Femur (tissue), 1 donor: ENCODE data around the gene PYROXD2.

Experiments used
- DNase-seq: peaks from one replicate; pipeline ENCODE4 v3.0.0-alpha.2; 2017

PYROXD2 gene

DNA sequence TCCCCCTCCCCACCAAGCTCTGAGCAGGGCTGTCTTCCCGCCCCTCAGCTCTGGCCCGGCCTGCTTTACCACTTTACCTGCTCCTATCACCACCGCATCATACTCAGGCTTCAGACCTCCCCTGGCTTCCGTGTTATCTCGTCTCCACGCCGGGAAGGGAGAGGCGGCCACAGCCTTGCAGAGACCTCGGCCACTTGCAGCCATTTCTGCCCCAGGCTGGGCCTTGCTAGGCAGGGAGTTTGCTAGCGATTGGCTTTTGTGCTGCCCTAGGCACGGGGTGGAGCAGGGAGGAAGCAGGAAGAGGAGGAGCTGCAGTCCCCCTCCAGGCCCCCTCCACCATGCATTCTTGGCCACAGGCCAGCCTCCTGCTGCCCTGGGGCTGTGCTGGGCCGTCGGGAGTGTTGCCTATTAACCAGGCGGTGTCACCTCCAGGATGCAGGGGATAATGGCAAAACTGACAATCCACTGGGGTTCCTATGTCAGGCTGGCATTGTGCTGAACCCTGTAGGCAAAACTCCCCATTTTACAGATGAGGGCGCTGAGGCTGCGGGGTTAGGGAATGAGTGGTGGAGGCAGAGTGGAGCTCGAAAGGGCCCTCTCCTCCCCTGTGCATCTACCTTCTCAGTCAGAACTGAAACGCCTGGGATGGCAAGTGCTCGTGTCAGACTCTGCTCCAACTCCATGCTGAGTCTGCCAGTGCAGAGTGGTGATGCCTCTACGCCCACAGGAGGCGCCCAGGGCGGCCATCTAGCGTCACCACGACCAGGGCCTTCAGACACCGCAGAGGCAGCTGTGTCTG lies at the start of gene PYROXD2:
PYROXD2 (minus strand) TSS at position 251 of the 799 bp plus-strand sequence; CDS start at position 204, 47 bp downstream.
- peak; percentile 91 for DNase-seq

- no peak for DNase-seq
Observed at GRCh38 chr10:98463976-98464754, 49.2 kb upstream of the PYROXD2 start.

GRCh38 chr10:98463016-98463415 lies 48.0 kb upstream of the PYROXD2 start:
- DNase-seq: no peak

GRCh38 chr10:98461500-98461842 lies 46.5 kb upstream of the PYROXD2 start:
- no peak for DNase-seq

- DNase-seq: no peak
Observed at GRCh38 chr10:98460837-98461499, 46.0 kb upstream of the PYROXD2 start.

- no peak for DNase-seq
Observed at GRCh38 chr10:98458809-98459784, 44.1 kb upstream of the PYROXD2 start.

DNA sequence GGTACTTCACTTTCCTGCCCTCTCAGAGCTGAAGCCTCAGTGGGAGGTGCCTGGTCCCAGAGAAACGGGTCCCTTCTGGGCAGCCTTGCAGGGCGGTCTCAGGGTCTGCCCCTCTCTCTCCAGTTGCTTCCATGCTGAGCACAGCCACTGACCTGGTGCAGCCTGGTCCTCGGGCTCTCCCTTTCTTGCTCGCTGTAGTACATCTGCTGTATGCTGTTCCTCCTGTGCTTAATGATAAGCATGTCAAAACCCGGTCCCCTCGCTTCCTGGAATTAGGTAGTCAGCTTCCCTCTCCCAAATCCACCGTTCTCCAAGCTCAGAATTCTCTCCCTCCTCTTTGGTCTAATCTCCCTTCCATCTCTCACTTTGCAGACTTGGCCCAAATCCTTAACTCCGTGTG lies 42.7 kb upstream of the PYROXD2 start:
- no peak for DNase-seq

DNA sequence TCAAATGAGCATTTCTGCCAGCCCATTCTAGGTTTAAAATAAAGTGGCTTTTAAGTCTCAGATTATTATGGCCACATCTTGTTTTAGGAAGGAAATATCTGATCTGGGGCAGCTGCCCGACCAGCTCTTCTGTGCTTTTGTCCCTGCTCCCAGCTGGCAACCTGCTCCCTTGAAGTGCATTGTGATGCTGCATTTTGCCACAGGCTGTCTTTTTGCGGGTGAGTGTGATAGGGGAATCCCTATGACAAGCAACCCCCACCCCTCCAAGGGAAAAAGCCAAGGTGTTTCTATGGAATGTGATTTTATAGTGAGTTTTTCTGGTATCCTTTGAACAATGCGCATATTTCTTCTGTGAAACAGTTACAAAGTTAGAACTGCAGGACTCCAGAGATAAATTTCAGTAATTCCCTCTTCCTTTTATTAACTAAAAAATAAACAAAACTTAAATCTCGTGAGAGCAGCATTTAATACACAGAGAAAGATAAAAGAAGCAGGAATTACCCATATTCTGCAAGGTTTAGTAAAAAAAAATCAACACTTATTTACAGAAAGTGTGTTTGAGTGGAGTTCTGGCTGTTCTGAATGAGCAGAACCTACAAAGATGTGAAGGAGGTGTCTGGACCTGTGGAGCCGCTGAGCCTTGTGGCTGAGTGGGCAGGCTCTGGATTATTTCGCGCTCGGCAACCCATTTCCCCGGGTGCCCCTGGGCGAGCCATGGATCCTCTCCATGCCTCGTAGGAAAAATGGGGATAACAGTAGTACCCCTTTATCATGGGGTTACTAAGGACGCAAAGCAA lies 41.9 kb upstream of the PYROXD2 start:
- DNase-seq: no peak

DNA sequence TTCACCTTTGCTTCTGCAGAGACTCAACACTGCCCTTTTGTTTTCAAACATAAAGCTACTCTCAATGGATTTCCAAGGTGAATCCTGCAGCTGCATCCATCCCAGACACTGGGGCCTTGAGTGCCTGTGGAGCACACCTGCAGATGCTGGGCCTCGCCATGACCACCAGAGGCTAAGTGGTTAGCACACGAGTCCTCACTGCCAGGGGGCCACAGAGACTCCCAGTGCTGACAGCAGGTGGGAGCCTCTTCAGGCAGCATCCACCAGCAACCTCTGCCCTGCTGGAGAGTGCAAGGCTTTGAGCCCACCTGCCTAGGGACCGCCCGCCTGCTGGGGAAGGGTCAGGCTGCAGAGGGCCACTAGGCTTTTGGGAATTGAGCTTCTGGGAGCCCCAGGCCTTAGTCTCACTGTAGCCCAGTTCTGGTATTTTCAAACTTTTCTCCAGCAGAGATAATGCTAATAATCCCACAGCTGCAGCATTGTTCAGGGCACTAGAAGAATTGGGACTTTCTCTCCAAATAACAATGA lies 41.1 kb upstream of the PYROXD2 start:
- DNase-seq: no peak

- no peak for DNase-seq
Observed at GRCh38 chr10:98453729-98454128, 38.7 kb upstream of the PYROXD2 start.

DNA sequence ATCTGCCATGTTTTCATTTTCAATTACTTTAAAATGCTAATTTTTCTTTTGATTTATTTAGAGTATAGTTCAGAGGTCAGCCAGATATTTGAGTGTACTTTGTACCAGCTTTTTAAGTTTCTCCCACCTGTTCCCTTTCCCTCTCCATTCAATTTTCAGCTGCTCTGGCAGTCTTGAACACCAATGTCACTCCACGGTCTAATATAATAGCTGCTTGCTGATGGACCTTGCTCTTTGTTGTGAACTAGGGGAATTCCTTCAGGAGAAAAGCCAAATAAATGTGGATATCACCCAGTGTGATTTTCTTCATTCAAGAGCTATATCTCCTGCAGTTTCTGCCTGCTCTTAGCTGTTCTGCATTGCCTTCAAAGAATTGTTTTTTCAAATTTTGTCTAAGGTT lies 35.6 kb upstream of the PYROXD2 start:
- no peak for DNase-seq

DNA sequence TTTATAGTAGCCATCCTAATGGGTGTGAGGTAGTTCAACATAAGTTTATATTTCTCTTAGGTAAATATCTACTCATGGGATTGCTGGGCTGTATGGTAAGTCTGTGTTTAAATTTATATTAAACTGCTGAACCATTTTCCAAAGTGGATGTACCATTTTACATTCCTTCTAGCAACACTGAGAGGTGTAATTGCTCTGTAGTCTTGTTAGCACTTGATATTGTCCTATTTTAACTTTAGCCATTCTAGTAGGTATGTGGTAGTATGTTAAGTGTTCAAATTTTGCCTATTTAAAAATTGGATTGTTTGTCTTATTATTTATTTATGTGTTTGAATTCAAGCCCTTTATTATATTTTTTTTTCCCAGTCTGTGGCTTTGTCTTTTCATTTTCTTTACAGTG lies 34.3 kb upstream of the PYROXD2 start:
- DNase-seq: no peak

DNA sequence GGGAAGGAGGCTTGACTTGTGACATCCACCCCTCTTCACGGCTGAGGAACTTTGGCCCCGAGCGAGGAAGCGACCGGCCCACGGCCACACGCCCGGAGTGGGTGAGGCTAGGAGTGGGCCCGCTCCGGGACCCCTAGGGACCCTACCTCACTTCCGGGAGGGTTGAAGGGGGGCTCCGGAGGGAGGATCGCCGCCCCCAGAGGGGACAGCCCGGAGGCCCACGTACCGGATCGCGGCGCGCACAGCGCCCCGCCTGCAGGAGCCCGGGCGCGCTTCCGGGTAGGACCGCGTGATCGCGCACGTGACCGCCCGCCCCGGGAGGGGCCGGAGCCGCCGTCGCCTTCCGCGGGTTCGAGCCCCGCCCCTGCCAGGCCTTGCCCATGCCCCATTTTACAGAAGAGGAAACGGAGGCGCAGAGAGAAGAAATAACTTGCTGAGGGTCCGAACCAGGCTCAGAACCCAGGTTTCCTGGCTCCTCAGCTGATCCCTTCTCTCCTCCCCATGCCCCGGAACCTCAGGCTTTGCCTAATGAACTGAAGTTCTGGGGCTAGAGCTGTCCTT lies 31.8 kb upstream of the PYROXD2 start, which contains the start of gene HPS1:
HPS1 (minus strand) TSS at position 275 of the 561 bp plus-strand sequence. CDS start 3,695 bp downstream, outside the sequence.
- peak; percentile 86 for DNase-seq

DNA sequence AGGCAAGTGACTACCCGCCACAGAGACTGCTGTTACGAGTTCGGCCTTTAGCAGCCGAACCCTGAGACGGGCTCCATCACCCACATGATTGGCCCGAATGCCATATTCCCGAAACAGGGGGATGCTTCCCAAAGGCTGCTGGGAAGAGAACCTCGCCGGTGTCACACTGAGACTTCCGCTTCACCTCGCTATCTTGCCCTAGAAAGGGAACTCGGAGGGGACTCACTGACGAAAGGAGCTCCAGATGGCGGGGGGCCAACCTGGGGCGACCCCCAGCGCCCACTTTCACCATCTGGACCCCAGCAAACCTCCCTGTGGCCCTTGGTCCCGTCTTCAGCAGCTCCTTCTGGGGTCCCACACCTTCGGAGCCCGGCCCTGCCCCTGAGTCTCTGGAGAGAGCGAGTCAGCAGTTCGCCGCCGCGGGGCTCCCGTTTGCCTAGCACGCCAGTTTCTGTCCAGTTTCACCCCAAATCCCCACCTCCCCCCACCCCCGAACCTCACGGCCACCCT lies 31.2 kb upstream of the PYROXD2 start:
- DNase-seq: no peak

- DNase-seq: no peak
Observed at GRCh38 chr10:98445200-98445812, 30.3 kb upstream of the PYROXD2 start.

DNA sequence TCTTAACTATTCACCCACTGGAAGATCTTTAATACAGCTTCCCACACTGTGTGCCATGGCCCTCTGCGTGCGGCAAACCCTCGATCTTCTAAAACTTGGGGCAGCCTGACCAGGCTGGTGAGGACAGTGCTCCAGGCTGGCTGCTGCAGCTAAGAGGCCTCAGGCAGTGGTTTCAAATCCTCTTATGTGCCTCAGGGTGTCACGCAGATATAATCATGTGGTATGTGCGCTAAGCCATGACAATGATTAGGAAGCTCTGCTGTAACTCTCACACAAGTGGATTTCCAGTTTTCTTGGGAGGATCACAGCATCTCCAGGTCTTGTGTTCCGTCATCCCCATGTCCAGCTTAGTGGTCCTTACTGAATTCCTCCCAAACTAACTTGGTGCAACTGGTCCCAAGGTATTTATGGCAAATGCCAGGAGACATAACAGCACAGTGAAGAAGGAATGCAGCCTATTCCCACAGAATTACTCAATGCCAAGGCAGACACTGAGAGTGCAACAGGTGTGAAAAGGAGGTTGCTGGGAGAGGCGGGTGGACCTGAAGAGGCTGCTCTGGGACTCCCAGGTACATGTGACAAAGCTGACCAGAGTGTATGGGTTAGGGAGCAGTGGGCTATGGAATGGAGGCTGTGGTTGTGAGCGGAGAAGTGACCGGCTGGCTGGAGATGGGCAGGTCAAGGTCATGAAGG lies 29.5 kb upstream of the PYROXD2 start:
- no peak for DNase-seq

DNA sequence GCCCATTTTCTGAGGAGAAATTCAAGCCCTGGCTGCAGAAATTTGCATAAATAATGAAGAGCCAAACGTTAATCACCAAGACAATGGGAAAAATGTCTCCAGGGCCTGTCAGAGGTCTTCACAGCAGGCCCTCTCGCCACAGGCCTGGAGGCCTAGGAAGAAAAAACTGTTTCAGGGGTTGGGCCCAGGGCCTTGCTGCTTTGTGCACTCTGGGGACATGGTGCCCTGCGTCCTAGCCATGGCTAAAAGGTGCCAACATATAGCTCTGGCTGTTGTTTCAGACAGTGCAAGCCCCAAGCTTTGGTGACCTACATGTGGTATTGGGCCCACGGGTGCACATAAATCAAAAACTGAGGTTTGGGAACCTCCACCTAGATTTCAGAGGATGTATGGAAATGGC lies 23.7 kb upstream of the PYROXD2 start:
- DNase-seq: no peak

DNA sequence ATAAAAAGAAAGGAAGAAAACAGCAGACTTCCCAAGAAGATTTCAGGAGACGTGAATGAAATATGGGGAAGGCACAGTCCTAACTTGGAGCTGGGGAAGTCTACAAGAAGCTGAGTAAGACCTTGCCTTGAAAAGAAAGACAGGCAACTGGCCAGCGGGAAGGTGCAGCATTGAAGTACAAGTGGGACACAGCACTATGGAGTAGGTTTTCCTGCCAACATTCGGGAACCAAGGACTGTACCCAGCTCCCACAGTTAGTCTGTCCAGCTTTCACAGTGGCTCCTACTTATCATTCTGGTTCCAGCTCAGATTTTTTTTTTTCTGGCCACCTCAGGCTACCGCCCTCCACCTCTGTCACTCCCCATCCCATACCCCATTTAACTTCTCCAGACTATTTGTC lies 21.7 kb upstream of the PYROXD2 start:
- no peak for DNase-seq

- no peak for DNase-seq
Observed at GRCh38 chr10:98435178-98435577, 20.2 kb upstream of the PYROXD2 start.
